CD4-positive, alpha-beta T cell treated with Interleukin-2 at 100 ng/mL for 4 hours (primary cell): ENCODE results near the gene ITSN1.
A peak's percentile ranks its signal among the peaks of the same experiment; 100 is the strongest.

ENCODE experiments used
- DNase-seq: peaks from one replicate; pipeline ENCODE4 v3.0.0-alpha.2; 2020; ENCODE audit warnings: low spot score

ITSN1 gene

DNA sequence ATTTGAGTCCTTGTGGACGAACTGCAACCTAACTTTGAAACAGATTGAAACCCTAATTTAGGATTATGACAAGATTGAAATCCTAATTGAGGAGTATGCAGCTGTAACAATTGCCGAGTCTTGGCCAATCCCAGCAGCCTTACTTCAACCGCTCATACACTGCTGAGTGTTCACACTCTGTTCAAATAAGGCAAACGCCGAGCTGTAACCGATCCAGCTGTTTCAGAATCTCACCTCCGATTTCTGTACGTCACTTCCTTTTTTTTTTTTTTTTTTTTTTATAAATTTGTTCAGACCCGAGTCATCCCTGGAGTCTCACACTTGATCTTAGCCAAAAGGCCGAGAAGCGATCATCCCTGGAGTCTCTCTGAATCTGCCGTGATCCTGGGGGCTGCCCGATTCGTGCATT lies 295.6 kb downstream of the ITSN1 start:
- peak; percentile 70 for DNase-seq

GRCh38 chr21:33938381-33938780 lies 296.1 kb downstream of the ITSN1 start:
- no peak for DNase-seq

DNA sequence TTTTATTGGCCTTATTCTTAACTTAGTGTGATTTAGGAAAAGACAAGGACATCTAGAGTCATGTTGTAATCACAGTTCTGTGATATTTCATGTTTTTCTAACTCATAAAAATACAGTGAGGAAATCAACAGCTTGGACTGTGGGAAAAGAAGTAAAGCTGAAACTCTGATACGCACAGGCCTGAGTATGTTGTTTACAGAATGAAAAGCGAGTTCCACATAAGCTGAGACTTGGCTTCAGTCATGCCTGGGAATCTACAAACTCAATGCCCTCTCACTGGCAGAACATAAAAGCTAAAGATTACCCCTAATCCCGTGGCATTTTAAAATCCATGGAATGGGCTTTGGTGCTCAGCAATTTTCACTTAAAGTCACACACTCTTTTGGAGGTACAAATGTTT lies 296.9 kb downstream of the ITSN1 start:
- DNase-seq: no peak

DNA sequence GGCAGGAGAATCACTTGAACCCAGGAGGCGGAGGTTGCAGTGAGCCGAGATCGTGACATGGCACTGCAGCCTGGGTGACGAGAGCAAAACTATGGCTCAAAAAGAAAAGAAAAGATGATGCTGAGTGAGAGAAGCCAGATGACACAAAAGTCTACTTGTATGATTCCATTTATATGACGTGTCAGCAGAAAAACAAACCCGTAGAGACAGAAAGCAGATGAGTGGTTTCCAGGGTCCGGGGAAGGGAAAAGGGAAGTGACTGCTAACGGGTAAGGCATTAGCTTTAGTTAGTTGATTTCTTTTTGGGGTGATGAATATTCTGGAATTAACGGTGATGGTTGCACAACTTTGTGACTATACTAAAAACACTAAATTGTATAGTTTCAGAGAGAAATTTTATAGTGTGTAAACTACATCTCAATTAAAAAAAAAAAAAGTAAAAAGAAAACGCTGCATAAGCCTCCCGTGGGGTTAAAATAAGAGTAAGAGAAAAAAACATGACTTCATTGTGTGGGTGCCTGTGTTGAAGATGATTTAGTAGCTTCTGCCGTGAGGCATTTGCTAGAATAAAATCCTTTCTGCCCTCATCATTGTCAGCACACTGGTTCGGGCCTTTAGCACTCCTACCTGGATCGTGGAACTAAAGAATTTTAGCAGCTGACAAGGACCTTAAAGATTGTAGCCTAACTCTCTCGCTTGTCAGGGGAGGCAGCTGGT lies 298.0 kb downstream of the ITSN1 start:
- DNase-seq: no peak

- DNase-seq: no peak
These were observed 298.6 kb downstream of the ITSN1 start for GRCh38 chr21:33940881-33941245.

DNA sequence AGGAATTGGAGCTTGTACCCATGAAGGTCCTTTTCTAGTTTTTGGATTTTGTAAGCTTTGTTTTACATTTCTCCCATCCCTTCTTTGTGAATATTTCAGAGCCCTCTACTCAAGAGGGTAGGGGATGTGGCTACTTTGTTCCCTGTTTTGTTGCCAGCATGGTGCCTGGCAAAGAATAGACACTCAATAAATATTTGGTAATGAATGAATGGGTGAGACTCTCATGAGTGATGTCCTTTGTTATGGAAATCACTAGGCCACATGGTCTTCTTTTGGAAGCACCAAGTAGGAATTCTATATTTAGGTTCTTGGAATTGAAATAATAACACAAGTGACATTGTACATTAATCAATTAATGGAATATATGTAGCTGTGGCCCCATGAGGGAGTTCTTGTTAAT lies 300.1 kb downstream of the ITSN1 start:
- DNase-seq: no peak

- DNase-seq: no peak
These were observed 301.0 kb downstream of the ITSN1 start for GRCh38 chr21:33943293-33943692.

DNA sequence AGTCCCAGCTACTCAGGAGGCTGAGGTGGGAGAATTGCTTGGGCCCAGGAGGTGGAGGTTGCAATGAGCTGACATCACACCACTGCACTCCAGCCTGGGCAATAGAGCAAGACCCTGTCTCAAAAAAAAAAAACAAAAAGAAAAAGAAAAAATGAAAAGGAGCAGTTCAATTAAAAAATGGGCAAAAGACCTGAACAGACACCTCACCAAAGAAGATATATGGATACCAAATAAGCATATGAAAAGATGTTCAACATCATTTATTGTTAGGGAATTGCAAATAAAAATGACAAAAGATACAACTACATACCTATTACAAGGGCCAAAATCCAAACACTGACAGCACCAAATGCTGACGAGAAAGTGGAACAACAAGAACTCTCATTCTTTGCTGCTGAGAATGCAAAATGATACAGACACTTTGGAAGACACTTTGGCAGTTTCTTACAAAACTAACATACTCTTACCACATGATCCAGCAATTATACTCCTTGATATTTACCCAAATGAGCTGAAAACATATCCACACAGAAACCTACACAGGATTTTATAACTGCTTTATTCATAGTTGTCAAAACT lies 302.0 kb downstream of the ITSN1 start:
- no peak for DNase-seq

DNA sequence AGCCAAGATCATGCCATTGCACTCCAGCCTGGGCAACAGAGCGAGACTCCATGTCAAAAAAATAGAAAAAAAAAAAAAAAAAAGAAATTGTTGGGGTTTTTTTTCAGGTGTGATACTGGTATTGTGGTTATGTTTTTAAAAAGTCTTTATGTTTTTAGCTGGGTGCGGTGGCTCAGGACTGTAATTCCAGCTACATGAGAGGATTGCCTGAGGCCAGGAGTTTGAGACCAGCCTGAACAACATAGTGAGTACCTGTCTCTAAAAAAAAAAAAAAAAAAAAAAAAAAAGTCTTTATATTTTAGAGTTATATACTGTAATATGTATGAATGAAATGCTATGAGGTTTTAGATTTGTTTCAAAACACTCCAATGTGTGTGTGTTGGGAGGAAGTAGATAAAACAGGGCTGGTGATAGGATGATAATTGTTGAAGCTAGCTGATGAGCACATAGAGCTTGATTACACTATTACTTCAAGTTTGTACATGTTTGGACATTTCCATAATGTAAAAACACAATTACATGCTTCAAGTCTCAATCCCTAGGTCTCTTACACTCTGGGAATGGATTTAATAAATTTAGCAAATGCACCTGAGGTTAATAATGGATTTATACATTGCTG lies 303.5 kb downstream of the ITSN1 start:
- DNase-seq: no peak

GRCh38 chr21:33947451-33948095 lies 305.3 kb downstream of the ITSN1 start:
- peak; percentile 96 for DNase-seq

DNA sequence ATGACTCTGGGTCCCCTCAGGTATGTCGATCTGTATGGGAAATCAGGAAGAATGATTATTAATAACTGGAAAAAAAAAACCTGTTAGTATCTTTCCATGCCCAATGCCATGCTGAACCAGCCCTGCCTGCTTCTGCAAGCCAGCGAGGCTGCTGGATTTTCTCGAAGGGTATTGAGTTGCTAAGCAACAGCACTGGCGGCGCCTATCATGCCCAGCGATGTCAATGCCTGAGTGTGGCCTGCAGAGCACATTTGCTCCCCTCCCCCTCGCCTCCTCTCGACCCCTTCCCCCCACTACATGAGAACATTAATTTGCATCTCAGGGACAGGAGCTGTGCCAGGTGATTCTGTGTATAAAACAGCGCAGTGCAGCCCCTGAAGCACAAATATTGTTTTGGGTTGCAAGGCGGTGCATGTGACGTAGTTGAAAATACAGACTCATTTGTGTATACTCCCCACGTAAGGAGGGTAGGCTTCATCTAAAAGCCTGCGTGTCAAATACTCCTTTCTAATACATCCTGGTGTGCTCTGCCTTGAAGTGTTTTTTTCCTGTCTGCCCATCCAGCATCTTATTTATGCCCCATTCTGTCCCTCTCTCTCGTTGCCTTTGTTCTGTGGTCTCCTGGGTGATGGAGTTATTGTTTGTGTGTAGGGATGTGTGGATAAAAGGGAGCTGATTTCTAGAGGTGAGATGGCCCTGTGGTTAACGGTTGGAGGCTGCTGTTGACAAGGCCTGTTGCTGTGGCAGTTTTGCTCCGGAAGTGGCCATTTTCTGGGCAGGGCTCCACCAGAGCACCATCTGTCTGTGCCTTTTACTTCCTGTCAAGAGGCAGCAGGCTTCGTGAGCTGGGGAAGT lies 306.0 kb downstream of the ITSN1 start:
- peak; percentile 94 for DNase-seq

DNA sequence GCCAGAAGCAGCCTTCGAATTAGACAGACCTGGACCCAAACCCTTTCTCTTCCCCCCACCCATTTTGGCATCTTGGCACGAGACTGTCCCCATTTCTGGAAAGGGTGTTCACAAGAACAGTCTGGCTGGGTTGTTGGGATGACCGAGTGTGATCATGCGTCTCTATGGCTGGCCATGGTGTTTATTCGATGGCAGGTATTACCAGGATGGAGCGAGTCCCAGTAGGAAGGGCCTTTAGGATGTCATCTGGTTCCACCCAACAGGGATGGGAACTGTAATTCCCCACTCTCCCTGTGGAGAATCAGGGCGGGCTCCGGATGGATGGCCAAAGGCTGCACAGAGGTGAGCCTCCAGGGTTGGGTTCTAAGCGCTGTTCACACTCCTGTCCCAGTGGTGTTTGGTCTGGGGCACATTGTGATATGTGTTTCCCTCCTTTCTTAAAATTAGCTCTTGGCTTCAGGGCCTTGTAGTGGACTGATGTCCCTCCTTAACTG lies 306.7 kb downstream of the ITSN1 start:
- DNase-seq: no peak
